Stimulated activated CD8-positive, alpha-beta memory T cell treated with anti-CD3 and anti-CD28 coated beads, Interleukin-4, amount 100 ng/mL, for 48 hours (primary cell): ENCODE results near the gene IARS2.
"Not testable (repeated sequence)": the region's sequence is repeated elsewhere in the genome, so short reads cannot be mapped to it uniquely, and the experiment has no call there.

Experiments used
- DNase-seq: peaks from one replicate; pipeline ENCODE4 v3.0.0-alpha.2; 2020

IARS2 gene

DNA sequence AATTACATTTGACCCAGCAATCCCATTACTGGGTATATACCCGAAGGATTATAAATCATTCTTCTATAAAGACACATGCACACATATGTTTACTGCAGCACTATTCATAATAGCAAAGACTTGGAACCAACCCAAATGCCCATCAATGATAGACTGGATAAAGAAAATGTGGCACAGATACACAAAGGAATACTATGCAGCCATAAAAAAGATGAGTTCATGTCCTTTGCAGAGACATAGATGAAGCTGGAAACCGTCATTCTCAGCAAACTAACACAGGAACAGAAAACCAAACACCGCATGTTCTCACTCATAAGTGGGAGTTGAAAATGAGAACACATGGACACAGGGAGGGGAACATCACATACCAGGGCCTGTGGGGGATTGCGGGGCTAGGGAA, 76.0 kb downstream of the IARS2 start:
- not testable (repeated sequence) for DNase-seq

DNA sequence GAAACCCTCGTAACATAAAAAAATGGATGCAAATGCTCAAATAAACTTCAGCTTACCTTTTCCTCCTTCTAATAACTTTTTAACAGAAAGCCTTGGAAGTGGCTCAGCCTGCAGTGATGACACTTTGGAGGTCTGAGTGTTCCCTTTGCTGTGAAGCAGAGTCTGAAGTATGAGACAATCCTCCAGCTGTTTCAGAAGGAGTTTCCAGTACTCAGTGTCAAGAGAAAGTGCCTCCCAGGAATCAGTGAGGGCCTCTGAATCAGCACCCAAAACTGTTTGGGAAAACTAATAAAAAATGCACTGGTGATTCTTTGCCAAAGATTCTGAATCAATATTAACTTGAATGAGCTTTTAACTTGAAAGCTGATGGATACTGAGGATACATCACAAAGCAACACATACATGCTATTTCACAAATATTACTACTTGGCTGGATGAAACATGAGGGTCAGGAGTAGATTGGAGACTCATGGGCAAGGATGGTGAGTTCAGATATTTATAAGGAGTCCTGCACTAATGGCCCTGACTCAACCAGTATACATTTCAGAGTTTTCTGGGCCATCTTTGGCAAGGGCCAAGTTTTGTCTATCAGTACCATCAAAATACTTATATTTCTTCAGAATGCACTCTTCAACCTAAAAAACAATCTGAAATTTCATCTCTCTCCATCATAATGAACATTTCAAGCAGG, 77.0 kb downstream of the IARS2 start:
- DNase-seq: no peak

DNA sequence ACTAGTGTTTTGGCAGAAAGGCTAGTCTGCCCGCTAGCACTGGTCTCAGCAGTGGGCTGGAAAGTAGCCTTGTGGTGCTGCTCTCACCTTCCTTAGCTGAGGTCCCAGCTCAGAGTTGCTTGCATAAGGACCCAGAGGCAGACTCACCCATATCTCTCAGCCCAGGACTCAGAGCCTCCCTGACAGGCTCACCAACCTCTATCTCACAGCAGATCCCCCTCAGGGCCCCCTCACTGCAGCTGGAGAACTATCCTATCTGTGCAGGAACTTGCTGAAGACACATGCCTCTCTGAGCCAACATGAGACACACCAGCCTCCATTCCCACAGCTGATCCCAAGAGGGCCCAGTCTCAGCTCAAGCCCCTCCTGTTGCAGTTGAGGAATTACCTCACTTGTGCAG, 82.6 kb downstream of the IARS2 start:
- DNase-seq: no peak

DNA sequence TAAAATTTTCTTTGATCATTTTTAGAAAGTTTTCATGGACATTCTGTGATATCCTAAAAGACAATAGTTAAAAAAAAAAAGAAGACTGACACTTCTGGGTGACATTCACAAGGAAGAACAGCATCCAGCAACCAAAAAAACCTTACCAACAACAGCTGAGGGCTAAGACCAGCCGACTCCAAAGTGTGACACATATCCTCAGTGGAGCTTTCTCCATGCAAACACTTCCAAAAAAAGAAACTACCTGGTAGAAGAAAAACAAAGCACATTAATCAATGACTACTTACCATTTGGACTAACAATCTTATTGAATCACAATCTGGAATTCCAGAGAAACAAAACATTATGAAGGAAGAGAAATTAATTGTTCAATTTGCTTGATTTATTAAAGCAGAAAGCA, 88.2 kb downstream of the IARS2 start:
- DNase-seq: no peak

DNA sequence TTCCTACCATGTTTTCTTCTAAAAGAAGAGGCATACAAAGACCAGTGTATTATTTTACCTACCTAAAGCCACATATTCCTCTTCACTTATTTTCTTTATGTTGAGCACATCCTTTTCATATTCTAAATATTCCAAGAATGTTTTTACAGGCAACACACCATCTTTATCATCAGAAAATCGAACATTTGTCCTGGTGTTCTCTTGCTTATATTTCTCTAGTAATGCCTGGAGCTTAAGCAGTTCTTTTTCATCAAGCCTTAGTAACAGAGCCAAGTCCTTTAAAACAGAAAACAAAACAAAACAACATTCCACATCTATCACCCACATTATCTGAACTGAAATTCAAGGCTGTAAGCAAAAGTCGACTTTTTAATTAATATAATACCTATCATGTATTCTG, 88.7 kb downstream of the IARS2 start:
- no peak for DNase-seq

DNA sequence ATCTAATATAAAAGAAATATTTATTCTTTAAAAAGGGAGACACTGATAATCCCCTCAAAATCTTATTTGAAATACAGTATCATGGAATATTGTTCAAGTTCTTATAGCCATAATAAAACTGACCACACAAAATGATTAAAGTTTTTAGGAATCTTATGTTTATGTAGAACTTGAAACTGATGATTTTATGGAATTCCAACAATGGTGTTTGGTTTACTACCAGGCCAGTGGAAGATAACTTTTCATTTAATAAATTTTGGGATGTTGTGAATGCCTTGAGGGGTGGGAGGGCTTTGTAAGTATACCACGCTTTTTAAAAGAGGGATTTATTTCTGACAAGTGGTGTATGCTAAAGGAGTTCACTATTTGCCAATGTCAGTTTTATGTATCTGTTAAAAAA, 90.6 kb downstream of the IARS2 start:
- DNase-seq: no peak

DNA sequence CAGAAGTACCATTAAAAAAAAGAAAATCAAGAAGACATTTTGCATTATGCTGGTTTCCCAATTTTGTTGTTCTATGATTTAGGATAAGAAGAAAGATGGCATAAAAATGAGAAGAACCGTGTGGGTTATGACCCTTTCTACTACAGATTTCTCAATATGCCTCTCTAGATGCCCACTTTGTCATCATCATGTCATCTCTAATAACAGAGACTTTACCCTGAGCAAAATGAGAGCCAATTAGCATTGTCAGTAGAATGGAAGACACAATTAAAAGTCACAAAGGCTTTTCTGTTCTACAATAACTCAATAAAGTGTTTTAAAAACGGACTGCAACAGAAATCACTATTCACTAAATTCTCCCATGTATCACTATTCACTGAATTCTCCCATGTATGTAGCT, 92.8 kb downstream of the IARS2 start:
- DNase-seq: no peak

DNA sequence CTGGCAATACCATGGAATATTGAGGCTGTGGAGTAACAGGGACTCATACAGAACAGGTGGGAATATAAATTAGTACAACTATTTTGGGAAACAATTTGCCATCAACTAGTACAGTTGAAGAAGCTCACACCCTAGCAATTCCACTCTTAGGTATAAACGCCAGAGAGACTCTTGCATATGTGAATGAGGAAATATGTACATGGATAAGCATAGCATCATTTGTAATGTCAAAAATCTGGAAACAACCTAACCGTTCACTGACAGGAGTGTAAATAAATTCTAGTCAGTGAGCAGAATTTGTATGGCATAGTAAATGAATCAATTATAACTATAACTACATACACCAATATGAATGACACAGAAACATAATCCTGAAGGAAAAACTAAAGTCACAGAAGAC, 94.6 kb downstream of the IARS2 start:
- no peak for DNase-seq

DNA sequence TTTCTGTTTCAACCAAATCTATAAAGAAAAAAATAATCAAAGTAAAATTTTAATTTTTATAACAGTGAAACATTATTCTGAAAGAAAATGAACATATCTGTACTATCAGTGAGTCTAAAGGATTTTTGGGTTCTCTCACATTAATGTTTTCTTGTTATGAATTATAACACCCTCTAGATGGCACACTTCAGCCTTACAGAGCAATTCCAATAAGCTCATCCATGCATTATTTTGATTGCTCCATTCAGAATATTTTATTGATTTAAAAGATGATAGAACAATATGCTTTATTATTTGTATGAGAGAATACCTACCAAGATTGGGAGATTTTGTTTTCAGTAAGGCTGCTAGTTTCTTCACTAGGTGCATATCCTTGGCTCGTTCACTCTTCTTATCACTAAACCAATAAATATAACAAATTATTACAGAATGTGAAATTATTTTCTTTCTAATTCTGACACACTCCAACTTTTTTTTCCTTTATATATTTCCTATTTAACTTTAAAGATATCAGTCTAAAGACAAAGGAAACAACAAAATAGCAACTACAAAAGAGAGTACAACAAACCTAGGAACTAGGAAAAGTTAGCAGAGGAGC, 95.9 kb downstream of the IARS2 start:
- no peak for DNase-seq

DNA sequence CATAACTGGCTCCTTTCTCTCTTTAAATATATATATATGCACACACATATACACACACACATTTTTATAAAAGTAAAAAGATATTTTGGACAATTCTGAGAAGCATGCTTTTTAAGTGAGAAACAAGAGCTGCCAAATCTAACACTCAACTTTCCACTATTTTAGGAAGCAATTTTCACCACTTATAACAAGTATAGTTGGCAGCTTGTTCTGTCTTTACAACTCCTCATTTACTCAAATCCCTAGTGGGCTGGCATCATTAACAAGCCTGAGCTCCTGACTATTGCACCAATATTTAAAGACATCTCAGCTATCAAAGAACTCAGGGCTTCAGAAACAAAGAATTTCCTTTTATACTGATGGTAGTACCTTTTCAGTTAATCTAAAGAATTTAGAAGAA, 101.8 kb downstream of the IARS2 start:
- DNase-seq: no peak
